ENCODE measurements around the gene CLDN6. TPM values are rescaled to one million over a fixed set of nuclear protein-coding genes. Genes with fewer than 3 reads are reported as not detected.

Gene CLDN6
- total RNA-seq, 1 donor from 2014 or later, result not detected

DNA sequence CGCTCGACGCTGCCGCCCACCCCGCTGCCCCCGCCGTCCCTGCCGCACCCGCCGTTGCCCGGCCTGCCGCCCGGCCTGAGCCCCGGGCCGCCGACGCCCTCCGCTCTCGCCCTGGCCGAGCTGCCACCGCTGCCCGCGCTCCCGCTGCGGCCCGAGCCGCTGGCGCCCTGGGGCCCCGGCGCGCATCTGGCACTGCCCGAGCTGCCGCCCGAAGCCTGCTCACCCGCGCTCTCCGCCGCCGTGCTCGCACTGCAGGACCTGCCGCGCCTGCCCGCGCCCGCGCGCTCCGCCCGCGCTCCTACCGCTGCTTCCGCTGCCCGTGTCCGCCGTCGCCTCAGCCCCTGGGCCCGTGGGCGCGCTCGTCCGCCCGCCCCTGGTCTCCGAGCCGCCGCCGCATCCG is 13.7 kb downstream of the CLDN6 start:
- no peak for DNase-seq
- ChIA-PET CTCF (interaction anchor here (0.6 to 2.7 kb wide), 17 partner anchors 8 to 879 kb away, joined by 3 to 62 read pairs (median 6); partner anchors contain the start of genes FLYWCH2, HCFC1R1, THOC6 and TNFRSF12A), POLR2A (interaction anchor here (0.5 to 5.4 kb wide), 11 partner anchors 16 to 191 kb away, joined by 3 to 40 read pairs (median 4); partner anchors contain the start of genes HCFC1R1, PKMYT1, THOC6 and TNFRSF12A)
- peak overlapping the region; percentile 65 for H3K4me3 Mint-ChIP-seq
- intact Hi-C loops (cut with micrococcal nuclease), result loop anchor here (1.0 kb wide), 3 partner anchors 16 to 21 kb away; partner anchors contain the start of genes THOC6 and TNFRSF12A
- no peaks in the 10 kb centered on the region for H3K9me3 Mint-ChIP-seq
- ATAC-seq (ENCODE audit: low read depth), result no peak
- peaks cover 8% of the 10 kb centered on the region for H3K27me3 Mint-ChIP-seq
- H3K36me3 Mint-ChIP-seq (ENCODE audit: low read depth), result no peaks in the 10 kb centered on the region
- H3K27ac Mint-ChIP-seq, result no peak overlapping the region
- TF ChIP-seq, protein P1, sequence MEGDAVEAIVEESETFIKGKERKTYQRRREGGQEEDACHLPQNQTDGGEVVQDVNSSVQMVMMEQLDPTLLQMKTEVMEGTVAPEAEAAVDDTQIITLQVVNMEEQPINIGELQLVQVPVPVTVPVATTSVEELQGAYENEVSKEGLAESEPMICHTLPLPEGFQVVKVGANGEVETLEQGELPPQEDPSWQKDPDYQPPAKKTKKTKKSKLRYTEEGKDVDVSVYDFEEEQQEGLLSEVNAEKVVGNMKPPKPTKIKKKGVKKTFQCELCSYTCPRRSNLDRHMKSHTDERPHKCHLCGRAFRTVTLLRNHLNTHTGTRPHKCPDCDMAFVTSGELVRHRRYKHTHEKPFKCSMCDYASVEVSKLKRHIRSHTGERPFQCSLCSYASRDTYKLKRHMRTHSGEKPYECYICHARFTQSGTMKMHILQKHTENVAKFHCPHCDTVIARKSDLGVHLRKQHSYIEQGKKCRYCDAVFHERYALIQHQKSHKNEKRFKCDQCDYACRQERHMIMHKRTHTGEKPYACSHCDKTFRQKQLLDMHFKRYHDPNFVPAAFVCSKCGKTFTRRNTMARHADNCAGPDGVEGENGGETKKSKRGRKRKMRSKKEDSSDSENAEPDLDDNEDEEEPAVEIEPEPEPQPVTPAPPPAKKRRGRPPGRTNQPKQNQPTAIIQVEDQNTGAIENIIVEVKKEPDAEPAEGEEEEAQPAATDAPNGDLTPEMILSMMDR (IDR thresholded peaks at IDR 0.05), result no peak
- peaks cover 29% of the 10 kb centered on the region for H3K4me1 Mint-ChIP-seq

- no peaks in the 10 kb centered on the region for H3K36me3 Mint-ChIP-seq (ENCODE audit: low read depth)
- intact Hi-C loops (cut with micrococcal nuclease), result loop anchor here (1.0 kb wide), 5 partner anchors 17 to 163 kb away; partner anchors contain the start of genes THOC6 and TNFRSF12A
- peak; percentile 98 for ATAC-seq (ENCODE audit: low read depth)
- no peaks in the 10 kb centered on the region for H3K9me3 Mint-ChIP-seq
- peak overlapping the region; percentile 67 for H3K4me3 Mint-ChIP-seq
- DNase-seq, result peak; percentile 87
- POLR2A ChIA-PET, result interaction anchor here (0.5 to 5.4 kb wide), 11 partner anchors 16 to 191 kb away, joined by 3 to 40 read pairs (median 4); partner anchors contain the start of genes HCFC1R1, PKMYT1, THOC6 and TNFRSF12A
- peaks cover 11% of the 10 kb centered on the region for H3K27me3 Mint-ChIP-seq
- TF ChIP-seq, protein P1 (IDR thresholded peaks at IDR 0.05), result no peak
- H3K27ac Mint-ChIP-seq, result peak overlapping the region; percentile 53
- peaks cover 28% of the 10 kb centered on the region for H3K4me1 Mint-ChIP-seq
- CTCF ChIA-PET, result interaction anchor here (0.6 to 2.7 kb wide), 17 partner anchors 9 to 879 kb away, joined by 3 to 62 read pairs (median 6); partner anchors contain the start of genes FLYWCH2, HCFC1R1, THOC6 and TNFRSF12A
Measured at GRCh38 chr16:3003582-3004270, 14.3 kb downstream of the CLDN6 start.

GRCh38 chr16:3001316-3001715 is 16.7 kb downstream of the CLDN6 start:
- ATAC-seq (ENCODE audit: low read depth) (no peak), DNase-seq (no peak)
- Mint-ChIP-seq H3K27ac (no peak overlapping the region), H3K27me3 (peaks cover 9% of the 10 kb centered on the region), H3K4me1 (peaks cover 6% of the 10 kb centered on the region), H3K9me3 (no peaks in the 10 kb centered on the region), H3K4me3 (no peak overlapping the region), H3K36me3 (ENCODE audit: low read depth) (no peaks in the 10 kb centered on the region)
- intact Hi-C loops (cut with micrococcal nuclease), result no loop called here
- CTCF ChIA-PET, result interaction anchor here (0.8 to 2.1 kb wide), 3 partner anchors 21 to 128 kb away, joined by 3 to 5 read pairs (median 5); no protein-coding TSS in a partner anchor
- TF ChIP-seq, protein P1 (IDR thresholded peaks at IDR 0.05), result no peak
- POLR2A ChIA-PET, result no interaction called here

- no peak overlapping the region for H3K4me3 Mint-ChIP-seq
- no peaks in the 10 kb centered on the region for H3K36me3 Mint-ChIP-seq (ENCODE audit: low read depth)
- CTCF ChIA-PET, result interaction anchor here (1.8 kb wide), 1 partner anchor 129 kb away, joined by 5 read pairs; no protein-coding TSS in a partner anchor
- POLR2A ChIA-PET, result no interaction called here
- peaks cover 9% of the 10 kb centered on the region for H3K27me3 Mint-ChIP-seq
- no peak overlapping the region for H3K27ac Mint-ChIP-seq
- H3K9me3 Mint-ChIP-seq, result no peaks in the 10 kb centered on the region
- DNase-seq, result no peak
- ATAC-seq (ENCODE audit: low read depth), result no peak
- TF ChIP-seq, protein P1 (IDR thresholded peaks at IDR 0.05), result no peak
- peaks cover 6% of the 10 kb centered on the region for H3K4me1 Mint-ChIP-seq
- intact Hi-C loops (cut with micrococcal nuclease), result no loop called here
Measured at GRCh38 chr16:3000540-3000939, 17.4 kb downstream of the CLDN6 start.

DNA sequence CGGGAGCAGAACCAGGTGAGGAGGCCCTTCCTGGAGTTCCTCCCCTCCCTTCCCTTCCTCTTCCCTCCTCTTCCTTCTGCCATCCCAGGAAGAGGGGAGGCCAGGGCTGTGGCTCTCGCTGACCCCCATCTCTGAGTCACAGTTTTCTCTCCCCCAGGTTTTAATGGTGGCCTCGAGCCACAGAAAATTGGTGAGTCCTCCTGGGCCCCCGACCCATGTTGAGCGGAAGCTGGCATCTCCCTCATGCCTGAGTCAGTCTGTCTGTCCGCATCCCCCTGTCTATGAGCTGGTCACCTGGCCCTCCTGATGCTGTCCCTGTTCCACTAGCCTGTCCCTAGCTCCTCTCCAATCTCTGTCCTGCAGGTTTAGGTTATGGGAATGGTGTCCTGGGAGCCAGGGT is 18.1 kb downstream of the CLDN6 start:
- Mint-ChIP-seq H3K4me3 (no peak overlapping the region), H3K27ac (no peak overlapping the region), H3K36me3 (ENCODE audit: low read depth) (no peaks in the 10 kb centered on the region), H3K9me3 (no peaks in the 10 kb centered on the region), H3K27me3 (peaks cover 8% of the 10 kb centered on the region), H3K4me1 (peaks cover 5% of the 10 kb centered on the region)
- POLR2A ChIA-PET, result no interaction called here
- TF ChIP-seq, protein P1 (IDR thresholded peaks at IDR 0.05), result no peak
- CTCF ChIA-PET, result interaction anchor here (1.8 kb wide), 1 partner anchor 130 kb away, joined by 5 read pairs; no protein-coding TSS in a partner anchor
- no peak for ATAC-seq (ENCODE audit: low read depth)
- intact Hi-C loops (cut with micrococcal nuclease), result no loop called here
- DNase-seq, result no peak
